Dedifferentiated amniotic fluid mesenchymal stem cell (primary cell): ENCODE data around the gene CAPN5.
A peak's percentile ranks its signal among the peaks of the same experiment; 100 is the strongest.

ENCODE experiments used
- DNase-seq: peaks from one replicate; pipeline ENCODE4 v3.0.0-alpha.2; 2016; ENCODE audit errors: extremely low spot score

CAPN5 gene

GRCh38 chr11:77064648-77065217, 2.0 kb upstream of the CAPN5 start:
- no peak for DNase-seq

- no peak for DNase-seq
Measured at GRCh38 chr11:77065878-77066228, 918 bp upstream of the CAPN5 start.

DNA sequence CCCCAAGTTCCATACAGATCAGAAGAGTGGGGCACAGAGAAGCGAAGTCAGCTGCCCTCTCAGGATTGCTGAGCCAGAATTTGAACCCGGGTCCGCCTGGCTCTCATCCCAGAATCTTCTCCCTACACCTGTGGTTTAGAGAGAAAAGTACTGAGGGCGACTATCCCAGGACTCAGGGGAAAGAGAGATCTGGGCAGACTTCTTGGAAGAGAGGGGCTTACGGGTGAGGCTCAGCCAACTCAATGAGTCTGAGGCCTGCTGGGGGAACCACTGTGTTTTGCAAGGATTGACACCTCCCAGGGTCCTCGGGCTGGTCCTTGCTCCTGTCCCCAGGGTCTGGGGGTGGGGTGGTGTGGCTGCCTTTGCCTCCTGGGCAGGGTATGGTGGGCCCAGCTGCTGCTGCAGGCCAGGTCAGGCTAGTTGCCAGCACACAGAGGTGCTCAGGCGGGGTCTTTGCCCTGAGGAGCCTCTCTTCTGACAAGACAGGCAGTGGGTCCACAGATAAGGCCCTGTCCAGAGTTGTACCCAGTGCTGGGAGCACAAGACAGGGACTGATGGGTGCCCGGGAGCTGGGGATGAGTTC, 1.2 kb downstream of the CAPN5 start:
- no peak for DNase-seq

DNA sequence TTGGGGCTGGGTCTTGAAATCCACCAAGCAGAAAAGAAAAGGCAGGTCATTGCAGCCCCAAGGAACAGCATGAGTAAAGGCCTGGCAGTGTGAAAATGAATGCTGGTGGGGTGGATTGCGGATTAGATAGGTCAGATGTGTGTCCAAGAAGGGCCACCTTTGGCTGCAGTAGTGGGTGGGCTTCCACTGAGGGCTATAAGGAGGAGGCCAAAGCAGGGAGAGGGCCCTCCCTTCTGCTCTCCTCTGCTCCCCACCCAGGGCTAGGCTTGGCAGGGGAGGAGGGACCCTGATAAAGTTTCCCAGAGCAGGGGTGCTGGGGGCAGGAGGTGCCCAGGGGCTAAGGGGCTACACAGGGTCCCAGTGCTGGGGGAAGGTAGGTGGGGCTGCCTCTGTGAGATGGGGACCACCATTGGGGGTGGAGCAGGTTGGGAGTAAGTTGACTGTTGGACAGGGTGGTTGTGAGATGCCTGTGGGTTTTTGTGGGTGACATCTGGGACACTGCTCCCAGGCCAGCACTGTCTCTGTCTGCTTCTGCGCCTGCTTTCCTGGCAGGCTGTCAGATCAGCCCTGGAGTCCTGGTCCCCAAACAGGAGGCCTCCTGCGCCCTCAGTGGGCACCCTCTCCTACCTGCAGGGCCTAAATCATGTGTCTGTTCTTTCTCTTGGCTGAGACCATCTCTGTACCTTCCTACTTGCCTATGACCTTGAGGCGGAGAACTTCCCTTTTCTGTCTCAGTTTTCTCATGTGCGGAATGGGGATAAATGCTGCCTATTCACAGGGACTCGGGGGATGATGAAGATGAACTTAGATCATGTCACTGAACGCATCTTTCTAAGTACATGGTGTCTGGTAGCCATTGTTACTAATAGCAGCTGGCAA, 1.9 kb downstream of the CAPN5 start:
- DNase-seq = no peak

- DNase-seq = no peak
Measured at GRCh38 chr11:77069336-77069968, 2.7 kb downstream of the CAPN5 start.

DNA sequence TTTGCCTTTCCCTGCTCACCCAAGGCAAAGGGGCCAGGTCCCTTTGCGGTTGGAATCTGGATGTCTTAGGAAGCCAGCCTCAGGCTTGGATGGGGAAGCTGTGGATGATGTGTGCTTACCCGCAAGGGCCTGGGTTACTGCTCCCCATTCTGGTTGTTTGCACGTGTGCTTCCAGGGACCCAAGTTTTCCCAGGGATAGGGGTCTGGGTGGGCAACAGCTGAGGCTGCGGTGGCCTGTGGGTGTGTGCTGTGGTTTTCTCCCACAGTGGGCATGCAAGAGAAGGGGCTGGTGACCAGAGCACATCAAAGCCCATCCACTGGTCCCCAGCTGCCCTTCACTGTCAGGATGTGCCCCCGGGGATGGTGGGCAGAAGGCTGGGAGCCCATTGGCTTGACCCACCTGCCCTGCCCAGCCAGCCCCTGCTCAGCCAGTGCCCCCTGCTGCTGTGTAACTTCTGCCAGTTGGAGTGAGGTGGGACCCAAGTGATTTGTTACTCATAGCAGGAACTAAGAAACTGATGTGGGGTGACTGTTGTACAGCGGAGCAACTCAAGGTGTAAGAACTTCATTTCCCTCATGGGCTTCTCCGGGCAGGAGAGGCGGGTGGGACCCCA, 3.3 kb downstream of the CAPN5 start:
- DNase-seq = no peak

DNA sequence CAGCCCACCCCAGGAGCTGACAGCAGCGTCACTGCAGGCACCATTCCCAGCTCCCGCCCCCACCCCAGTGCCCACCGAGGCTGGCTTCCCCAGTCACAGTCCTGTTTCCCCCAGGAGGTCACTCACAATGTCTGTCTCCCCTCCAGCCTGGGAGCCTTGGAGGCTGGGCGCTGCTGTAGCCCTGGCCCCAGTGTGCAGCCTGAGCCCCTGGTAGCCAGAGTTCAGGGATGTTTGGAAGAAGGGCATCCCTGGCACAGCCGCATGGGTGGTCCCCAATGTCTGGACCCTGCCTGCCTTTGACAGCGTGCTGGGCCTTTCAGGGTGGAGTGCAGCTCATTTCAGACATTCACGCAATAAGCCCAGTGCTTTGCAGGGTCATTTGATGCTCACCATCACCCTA, 4.3 kb downstream of the CAPN5 start:
- DNase-seq = no peak

DNA sequence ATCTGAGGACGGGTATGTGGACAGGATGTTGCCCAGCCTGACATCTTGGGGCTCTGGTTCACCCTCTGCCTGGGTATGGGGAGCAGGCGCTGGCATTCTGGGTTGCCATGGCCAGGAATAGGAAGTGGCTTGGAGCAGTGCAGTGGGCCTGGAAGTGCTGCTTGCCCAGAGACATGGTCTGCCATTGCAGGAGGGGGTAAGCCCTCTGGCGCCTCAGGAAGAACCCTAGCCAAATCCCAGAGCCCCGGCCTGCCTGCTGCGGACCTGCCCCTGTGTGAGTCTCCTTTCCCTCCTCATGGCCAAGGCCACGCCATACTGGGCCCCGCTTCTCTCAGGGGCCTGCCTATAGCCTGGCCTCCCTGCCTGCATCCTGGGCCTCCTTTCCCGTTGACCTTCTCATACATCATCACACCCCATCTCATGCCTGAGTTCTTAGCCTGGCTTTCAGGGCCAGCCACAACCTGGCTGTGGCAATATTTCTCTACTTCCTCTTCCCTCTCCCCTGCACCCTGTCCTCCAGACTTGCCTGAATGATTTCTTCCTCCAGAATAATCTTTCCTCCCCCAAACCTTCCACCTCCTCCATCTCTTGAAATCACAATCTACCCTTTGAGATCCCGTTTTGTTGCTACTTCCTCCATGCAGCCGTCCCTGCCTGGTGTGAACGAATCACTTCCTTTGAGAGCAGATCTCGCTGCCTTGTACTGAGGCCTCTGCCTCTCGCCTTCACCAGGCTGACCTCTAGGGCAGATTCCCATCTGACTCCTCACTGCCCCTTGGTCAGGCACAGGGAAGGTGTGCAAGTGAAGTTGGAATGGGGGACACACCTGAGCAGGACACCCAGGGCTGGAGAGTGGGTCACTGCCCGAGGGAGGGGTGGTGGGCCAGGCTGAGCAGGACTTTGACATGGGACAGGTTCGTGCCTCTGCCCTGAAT, 5.2 kb downstream of the CAPN5 start:
- DNase-seq = no peak

- no peak for DNase-seq
Measured at GRCh38 chr11:77072851-77073327, 6.1 kb downstream of the CAPN5 start.

DNA sequence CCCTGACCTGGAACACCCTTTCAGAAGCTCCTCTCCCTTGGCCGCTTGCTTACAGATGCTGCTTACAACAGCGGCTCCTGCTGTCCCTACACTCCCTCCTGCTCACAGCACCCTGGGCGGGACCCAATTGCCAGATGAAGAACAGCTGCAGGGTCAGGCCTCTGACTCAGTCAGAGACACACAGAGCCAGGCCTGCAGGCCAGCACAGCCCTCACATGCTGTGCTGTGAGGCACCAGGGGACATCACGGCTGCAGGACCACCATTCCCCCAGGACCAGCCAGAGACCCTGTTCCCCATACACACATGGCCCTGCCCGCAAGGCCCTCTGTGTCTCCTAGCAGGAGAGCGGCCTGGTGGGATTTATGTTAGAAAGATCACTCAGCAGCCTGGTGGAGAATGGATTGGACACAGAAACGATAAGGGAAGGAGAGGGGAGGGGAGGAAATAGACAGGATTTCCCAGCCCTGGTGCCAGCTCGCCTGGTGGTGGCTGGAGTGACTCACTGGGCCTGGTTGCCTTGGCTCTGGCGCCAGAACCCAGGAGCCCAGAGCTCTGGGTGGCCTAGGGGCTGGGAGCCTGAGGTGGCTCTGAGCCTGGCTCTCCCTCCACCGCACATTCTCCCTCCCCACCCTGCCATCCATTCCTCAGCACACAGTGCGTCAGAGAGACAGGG, 6.7 kb downstream of the CAPN5 start:
- DNase-seq = peak; percentile 95

DNA sequence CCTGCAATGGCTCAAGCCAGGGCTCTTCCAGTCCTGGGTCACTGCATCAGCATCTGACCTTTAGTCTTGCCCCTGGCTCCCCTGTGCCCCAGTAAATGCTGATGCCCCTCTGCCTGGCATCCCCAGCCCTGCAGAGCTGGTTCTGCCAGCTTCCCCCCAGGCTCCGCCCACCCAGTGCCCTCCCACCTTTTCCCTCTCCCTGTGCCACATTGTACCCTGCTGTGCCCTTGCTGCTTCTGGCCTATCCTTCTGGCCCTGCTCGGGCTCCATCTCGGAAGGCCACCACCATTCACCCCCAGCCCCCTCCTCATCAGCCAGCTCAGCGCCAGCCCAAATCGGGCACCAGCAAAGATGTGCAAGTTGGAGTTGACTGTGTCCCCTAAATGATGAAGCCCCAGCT, 7.4 kb downstream of the CAPN5 start:
- no peak for DNase-seq

DNA sequence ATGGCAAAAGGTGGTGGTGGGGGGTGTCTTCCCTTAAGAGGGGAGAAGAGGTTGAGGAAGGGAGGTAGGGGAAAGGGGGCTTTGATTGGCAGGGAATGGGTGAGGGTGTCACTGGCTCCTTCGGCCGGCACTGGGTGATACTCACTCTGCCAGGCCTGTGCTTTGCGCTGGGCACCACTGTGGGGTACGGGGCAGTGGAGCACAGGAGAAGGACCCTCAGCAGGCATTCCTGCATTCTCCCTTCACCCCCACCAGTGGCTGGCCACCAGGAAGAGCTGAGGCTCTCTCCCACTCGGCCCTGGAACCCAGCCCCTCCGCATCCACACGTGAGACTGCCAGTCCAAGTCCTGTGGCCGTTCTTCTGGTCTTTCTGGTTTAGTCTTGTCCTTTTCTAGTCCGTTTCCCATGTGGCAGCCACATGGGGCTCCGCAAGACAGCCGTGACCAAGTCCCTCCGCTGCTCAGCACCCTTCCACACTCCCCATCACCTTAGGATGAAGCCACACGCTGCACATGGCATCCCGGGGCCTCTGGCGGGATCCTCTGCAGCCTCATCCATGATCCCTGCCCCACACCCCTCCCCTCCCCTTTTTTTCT, 8.0 kb downstream of the CAPN5 start:
- no peak for DNase-seq

DNA sequence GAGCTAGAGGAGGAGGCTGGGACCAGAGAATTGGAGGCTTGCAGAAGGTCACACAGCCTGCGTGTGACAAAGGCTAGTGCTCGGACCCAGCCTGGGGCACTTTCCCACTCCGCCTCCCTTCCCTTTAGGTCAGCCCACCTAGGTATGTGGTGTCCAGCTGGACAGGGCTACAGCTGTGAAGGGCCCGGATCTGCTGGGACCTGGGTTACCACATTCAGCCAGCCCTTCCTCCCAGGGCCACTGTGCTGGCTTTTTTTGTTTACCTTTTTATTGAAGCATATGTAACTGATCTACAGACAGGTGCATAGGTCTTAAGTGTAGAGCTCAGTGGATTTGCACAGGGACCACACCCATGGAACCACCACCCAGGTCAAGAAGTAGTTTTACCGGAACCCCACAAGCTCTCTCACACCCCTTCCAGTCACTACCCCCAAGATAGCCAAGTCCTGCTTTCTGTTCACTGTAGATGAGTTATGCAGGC, 8.7 kb downstream of the CAPN5 start:
- DNase-seq = no peak

GRCh38 chr11:77079666-77080065, 12.9 kb downstream of the CAPN5 start:
- DNase-seq = no peak

DNA sequence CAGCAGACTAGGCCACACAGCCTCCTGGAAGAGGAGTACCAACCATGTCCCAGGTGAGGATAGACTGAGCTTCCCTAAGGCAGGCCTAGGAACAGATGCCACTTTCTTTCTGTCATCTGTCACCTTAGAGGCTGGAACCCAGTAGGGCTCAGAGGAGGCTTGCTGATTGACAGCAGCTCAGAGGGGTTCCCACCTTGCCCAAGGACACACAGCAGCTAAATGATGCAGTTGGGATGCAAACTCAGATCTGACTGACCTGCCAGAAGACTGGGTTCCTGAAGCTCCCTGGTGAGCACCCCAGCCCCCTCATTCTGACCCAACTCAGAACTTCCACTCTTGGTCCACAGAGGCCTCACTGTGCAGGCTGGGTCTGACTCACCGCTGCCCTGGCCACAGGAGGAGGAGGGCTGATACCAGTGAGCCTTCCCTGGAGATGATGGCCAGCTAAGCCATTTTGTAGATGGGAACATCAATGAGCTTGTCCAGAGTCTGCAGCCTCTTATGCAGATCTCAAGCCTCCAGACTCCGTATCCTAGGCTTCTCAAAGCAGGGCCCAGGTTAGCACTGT, 14.0 kb downstream of the CAPN5 start:
- no peak for DNase-seq

DNA sequence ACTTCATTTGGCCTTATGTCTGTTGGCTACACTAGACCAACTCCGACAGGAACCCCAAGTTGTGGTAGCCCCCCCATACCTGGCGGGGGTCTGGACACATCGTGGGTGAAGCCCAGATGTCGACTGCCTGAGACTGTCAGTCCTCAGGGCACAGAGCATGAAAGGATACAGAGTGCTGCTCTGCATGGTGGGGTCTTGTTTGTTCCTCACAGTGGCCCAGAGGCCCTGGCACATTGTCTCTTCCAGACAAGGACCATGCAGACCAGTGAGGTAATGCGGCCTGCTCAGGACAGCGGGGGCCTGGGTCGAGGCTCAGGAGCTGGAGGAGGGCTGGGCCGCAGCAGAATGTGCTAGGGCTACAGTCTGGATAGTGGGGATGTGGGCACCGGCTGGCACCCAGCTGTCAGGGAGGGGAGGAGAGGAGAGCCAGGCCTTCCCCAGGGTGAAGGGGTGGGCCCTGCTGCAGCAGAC, 14.6 kb downstream of the CAPN5 start:
- no peak for DNase-seq

DNA sequence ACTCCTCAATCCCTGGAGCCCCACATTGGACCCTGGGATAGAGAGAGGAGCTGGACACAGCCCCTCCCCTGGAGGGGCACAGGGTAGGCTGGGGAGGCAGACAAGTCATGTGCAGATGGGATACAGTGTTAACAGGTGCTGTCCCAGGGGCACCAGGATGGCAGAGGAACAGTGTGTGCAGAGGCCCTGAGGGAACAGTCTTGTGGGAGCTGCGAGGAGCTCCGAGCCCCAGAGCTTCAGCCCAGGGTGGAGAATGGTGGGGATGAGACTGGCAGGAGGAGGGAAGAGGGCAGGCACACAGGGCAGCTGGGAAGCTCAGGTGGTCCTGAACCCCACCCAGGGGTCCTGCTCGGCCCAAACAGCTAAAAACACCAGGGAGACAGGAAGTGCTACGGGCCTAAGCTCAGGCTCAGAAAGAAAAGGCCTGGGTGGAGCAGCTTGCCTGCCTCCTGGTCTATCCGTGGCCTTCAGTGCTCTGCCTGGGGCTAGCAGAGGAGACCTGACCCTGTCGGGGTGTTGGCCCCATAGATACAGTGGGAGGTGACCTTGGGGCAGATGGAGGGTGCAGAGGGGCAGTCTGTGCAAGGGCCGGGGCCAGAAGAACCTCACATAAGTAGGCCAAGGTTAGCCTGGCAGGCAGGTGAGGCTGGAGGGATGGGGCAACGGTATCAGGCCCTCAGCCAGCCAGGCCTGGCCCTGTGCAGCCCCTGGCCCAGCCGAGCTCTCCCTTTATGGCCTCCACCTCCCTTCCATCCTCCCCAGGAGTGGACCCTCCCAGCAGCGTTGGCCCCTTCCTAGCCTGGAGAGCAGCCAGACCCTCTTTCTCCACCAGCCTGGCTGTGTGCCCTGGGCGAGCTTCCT, 15.4 kb downstream of the CAPN5 start:
- DNase-seq = no peak

GRCh38 chr11:77082838-77083565, 16.2 kb downstream of the CAPN5 start:
- no peak for DNase-seq
